IPS-18a (cell line): ENCODE data around the gene ZC3H18.

Source experiments
- H3K27ac ChIP-seq: one replicate; pipeline ENCODE4 v1.5.1; 2013; ENCODE audit warnings: low read length
- H3K27me3 ChIP-seq: one replicate; pipeline ENCODE4 v1.6.1; 2013; ENCODE audit warnings: mild to moderate bottlenecking, low read length; ENCODE audit not compliant: control insufficient read depth, insufficient read depth
- H3K36me3 ChIP-seq: one replicate; pipeline ENCODE4 v1.6.1; 2013; ENCODE audit warnings: low read depth, low read length; ENCODE audit not compliant: control insufficient read depth
- H3K4me1 ChIP-seq: one replicate; pipeline ENCODE4 v1.6.1; 2013; ENCODE audit warnings: low read depth, low read length; ENCODE audit not compliant: control insufficient read depth
- H3K4me3 ChIP-seq: one replicate; pipeline ENCODE4 v1.5.1; 2013; ENCODE audit warnings: low read length
- H3K9ac ChIP-seq: one replicate; pipeline ENCODE4 v1.6.1; 2013; ENCODE audit warnings: mild to moderate bottlenecking, low read length, moderate library complexity
- H3K9me3 ChIP-seq: one replicate; pipeline ENCODE4 v1.6.1; 2013; ENCODE audit warnings: low read depth, low read length; ENCODE audit not compliant: control insufficient read depth

ZC3H18 gene

GRCh38 chr16:88577166-88577565 is 7.0 kb downstream of the ZC3H18 start:
- H3K9ac ChIP-seq, result no peak overlapping the region

GRCh38 chr16:88578446-88579313 is 8.5 kb downstream of the ZC3H18 start:
- H3K27me3 ChIP-seq, result no peaks in the 10 kb centered on the region
- H3K9ac ChIP-seq, result no peak overlapping the region
- no peaks in the 10 kb centered on the region for H3K4me1 ChIP-seq
- no peak overlapping the region for H3K27ac ChIP-seq
- peaks cover 36% of the 10 kb centered on the region for H3K36me3 ChIP-seq
- H3K9me3 ChIP-seq, result no peaks in the 10 kb centered on the region
- H3K4me3 ChIP-seq, result no peak overlapping the region

More at GRCh38 chr16:88577166-88577565, 7.0 kb downstream of the ZC3H18 start:
- Histone ChIP-seq H3K36me3 (peaks cover 35% of the 10 kb centered on the region), H3K9me3 (no peaks in the 10 kb centered on the region), H3K27me3 (no peaks in the 10 kb centered on the region), H3K27ac (no peak overlapping the region), H3K4me3 (no peak overlapping the region), H3K4me1 (no peaks in the 10 kb centered on the region)

GRCh38 chr16:88580371-88580770 is 10.2 kb downstream of the ZC3H18 start:
- no peaks in the 10 kb centered on the region for H3K27me3 ChIP-seq
- no peak overlapping the region for H3K27ac ChIP-seq
- no peaks in the 10 kb centered on the region for H3K9me3 ChIP-seq
- no peak overlapping the region for H3K4me3 ChIP-seq
- no peaks in the 10 kb centered on the region for H3K4me1 ChIP-seq
- peaks cover 37% of the 10 kb centered on the region for H3K36me3 ChIP-seq
- no peak overlapping the region for H3K9ac ChIP-seq

GRCh38 chr16:88581033-88581432 is 10.8 kb downstream of the ZC3H18 start:
- H3K27me3 ChIP-seq, result no peaks in the 10 kb centered on the region
- H3K4me1 ChIP-seq, result no peaks in the 10 kb centered on the region
- H3K9me3 ChIP-seq, result no peaks in the 10 kb centered on the region
- H3K36me3 ChIP-seq, result peaks cover 37% of the 10 kb centered on the region
- no peak overlapping the region for H3K27ac ChIP-seq
- no peak overlapping the region for H3K9ac ChIP-seq
- H3K4me3 ChIP-seq, result no peak overlapping the region

- H3K36me3 ChIP-seq, result peaks cover 34% of the 10 kb centered on the region
- no peak overlapping the region for H3K9ac ChIP-seq
- no peaks in the 10 kb centered on the region for H3K4me1 ChIP-seq
- no peaks in the 10 kb centered on the region for H3K27me3 ChIP-seq
- H3K4me3 ChIP-seq, result no peak overlapping the region
- no peak overlapping the region for H3K27ac ChIP-seq
- H3K9me3 ChIP-seq, result no peaks in the 10 kb centered on the region
These were observed 12.8 kb downstream of the ZC3H18 start for GRCh38 chr16:88582912-88583575.

- Histone ChIP-seq H3K27ac (no peak overlapping the region), H3K4me3 (no peak overlapping the region), H3K27me3 (no peaks in the 10 kb centered on the region), H3K4me1 (no peaks in the 10 kb centered on the region), H3K9me3 (no peaks in the 10 kb centered on the region), H3K9ac (no peak overlapping the region), H3K36me3 (peaks cover 40% of the 10 kb centered on the region)
These were observed 14.5 kb downstream of the ZC3H18 start for GRCh38 chr16:88584676-88585075.

GRCh38 chr16:88585269-88585668 is 15.1 kb downstream of the ZC3H18 start:
- Histone ChIP-seq H3K27me3 (no peaks in the 10 kb centered on the region), H3K4me3 (no peak overlapping the region), H3K9me3 (no peaks in the 10 kb centered on the region), H3K36me3 (peaks cover 46% of the 10 kb centered on the region), H3K27ac (no peak overlapping the region), H3K9ac (no peak overlapping the region), H3K4me1 (no peaks in the 10 kb centered on the region)

GRCh38 chr16:88585927-88586581 is 15.9 kb downstream of the ZC3H18 start:
- no peaks in the 10 kb centered on the region for H3K9me3 ChIP-seq
- H3K4me1 ChIP-seq, result no peaks in the 10 kb centered on the region
- peaks cover 50% of the 10 kb centered on the region for H3K36me3 ChIP-seq
- no peak overlapping the region for H3K4me3 ChIP-seq
- H3K9ac ChIP-seq, result no peak overlapping the region
- no peaks in the 10 kb centered on the region for H3K27me3 ChIP-seq
- no peak overlapping the region for H3K27ac ChIP-seq

- no peak overlapping the region for H3K4me3 ChIP-seq
- no peak overlapping the region for H3K27ac ChIP-seq
- H3K36me3 ChIP-seq, result peaks cover 48% of the 10 kb centered on the region
- H3K27me3 ChIP-seq, result no peaks in the 10 kb centered on the region
- H3K4me1 ChIP-seq, result no peaks in the 10 kb centered on the region
- no peak overlapping the region for H3K9ac ChIP-seq
- H3K9me3 ChIP-seq, result no peaks in the 10 kb centered on the region
These were observed 17.9 kb downstream of the ZC3H18 start for GRCh38 chr16:88588148-88588547.

GRCh38 chr16:88588754-88589153 is 18.6 kb downstream of the ZC3H18 start:
- H3K36me3 ChIP-seq, result peaks cover 43% of the 10 kb centered on the region
- no peaks in the 10 kb centered on the region for H3K9me3 ChIP-seq
- no peak overlapping the region for H3K4me3 ChIP-seq

GRCh38 chr16:88589441-88589840 is 19.2 kb downstream of the ZC3H18 start:
- H3K27me3 ChIP-seq, result no peaks in the 10 kb centered on the region
- H3K36me3 ChIP-seq, result peaks cover 43% of the 10 kb centered on the region
- no peak overlapping the region for H3K4me3 ChIP-seq
- H3K9me3 ChIP-seq, result no peaks in the 10 kb centered on the region
- no peaks in the 10 kb centered on the region for H3K4me1 ChIP-seq
- H3K9ac ChIP-seq, result no peak overlapping the region
- H3K27ac ChIP-seq, result no peak overlapping the region

More at GRCh38 chr16:88588754-88589153, 18.6 kb downstream of the ZC3H18 start:
- Histone ChIP-seq H3K27me3 (no peaks in the 10 kb centered on the region), H3K27ac (no peak overlapping the region), H3K4me1 (no peaks in the 10 kb centered on the region), H3K9ac (no peak overlapping the region)
